Tibial artery (tissue), 4 donors: ENCODE measurements around the gene PDCD2L.

ENCODE experiments used
- DNase-seq, 2 donors: peaks; one replicate each; pipeline ENCODE4 v3.0.0-alpha.2; 2019
- H3K27ac ChIP-seq, 2 donors: fragments of 200-600 bp; sonication (generic) in 1 of 2; 1 replicate in 1 of 2; 2 replicates in 1 of 2; pipeline ENCODE4 v1.5.1; 2018 to 2019; ENCODE audit warnings: mild to moderate bottlenecking in 1 of 2
- H3K27me3 ChIP-seq, 2 donors: fragments of 200-600 bp; sonication (generic) in 1 of 2; one replicate each; pipeline versions ENCODE4 v1.5.1 to v1.6.0; 2016 to 2019
- H3K36me3 ChIP-seq, 3 donors: fragments of 200-600 bp; sonication (generic) in 2 of 3; one replicate each; pipeline ENCODE4 v1.5.1; 2016 to 2019; ENCODE audit warnings: mild to moderate bottlenecking in 2 of 3
- H3K4me1 ChIP-seq, 4 donors: fragments of 200-600 bp; sonication (generic) in 2 of 4; 1 replicate in 3 of 4; 2 replicates in 1 of 4; pipeline ENCODE4 v1.5.1; 2016 to 2019
- H3K4me3 ChIP-seq, 2 donors: fragments of 200-600 bp; sonication (generic) in 1 of 2; 1 replicate in 1 of 2; 2 replicates in 1 of 2; pipeline ENCODE4 v1.5.1; 2018 to 2019; ENCODE audit warnings: mild to moderate bottlenecking in 2 of 2
- H3K9me3 ChIP-seq, 3 donors: fragments of 200-600 bp; sonication (generic) in 1 of 3; one replicate each; pipeline ENCODE4 v1.5.1; 2016 to 2019
- intact Hi-C: fragments of 100-400 bp; cut with DNase I; formaldehyde crosslinking; loops from one replicate; pipeline ENCODE4 v1.15.0; 2023; ENCODE audit warnings: low total_unique reads
- TF ChIP-seq, protein P1 (sequence below), 2 experiments: fragments of 200-600 bp in 1 of 2; fragments of 450-650 bp in 1 of 2; IDR thresholded peaks; one replicate each; pipeline ENCODE4 v1.5.1; 2017 to 2019; ENCODE audit warnings: antibody characterized with exemption in 2 of 2, mild to moderate bottlenecking in 1 of 2, moderate library complexity in 1 of 2

Gene PDCD2L

DNA sequence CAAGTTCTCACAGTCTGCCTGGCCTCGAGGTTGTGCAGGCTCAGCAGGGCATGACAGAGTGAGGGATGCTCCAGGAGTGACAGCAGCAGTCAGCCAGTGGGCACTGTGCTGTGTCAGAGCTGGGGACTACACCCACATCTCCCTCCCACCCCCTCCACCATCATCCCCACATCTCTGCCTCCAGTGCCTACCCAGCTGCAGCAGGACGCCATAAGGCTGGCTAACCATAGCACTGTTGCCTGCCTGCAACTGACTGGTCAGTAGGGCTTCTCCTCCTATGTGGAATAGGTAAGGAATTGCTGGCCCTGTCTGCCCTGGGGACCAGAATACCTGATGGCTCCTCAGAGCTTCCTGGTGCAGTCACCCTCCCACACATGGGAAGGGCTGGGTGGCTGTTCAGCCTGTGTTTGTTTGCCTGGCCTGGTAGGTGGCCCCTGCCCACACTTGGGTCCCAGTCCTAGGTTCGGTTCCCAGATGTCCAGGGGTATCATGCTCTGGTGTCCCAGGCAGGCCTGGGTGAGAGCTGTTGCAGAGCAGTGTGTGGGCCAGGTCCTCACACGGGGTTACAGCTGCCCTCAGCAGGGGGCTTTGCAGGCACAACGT lies 23.5 kb upstream of the PDCD2L start:
- TF ChIP-seq, protein P1, sequence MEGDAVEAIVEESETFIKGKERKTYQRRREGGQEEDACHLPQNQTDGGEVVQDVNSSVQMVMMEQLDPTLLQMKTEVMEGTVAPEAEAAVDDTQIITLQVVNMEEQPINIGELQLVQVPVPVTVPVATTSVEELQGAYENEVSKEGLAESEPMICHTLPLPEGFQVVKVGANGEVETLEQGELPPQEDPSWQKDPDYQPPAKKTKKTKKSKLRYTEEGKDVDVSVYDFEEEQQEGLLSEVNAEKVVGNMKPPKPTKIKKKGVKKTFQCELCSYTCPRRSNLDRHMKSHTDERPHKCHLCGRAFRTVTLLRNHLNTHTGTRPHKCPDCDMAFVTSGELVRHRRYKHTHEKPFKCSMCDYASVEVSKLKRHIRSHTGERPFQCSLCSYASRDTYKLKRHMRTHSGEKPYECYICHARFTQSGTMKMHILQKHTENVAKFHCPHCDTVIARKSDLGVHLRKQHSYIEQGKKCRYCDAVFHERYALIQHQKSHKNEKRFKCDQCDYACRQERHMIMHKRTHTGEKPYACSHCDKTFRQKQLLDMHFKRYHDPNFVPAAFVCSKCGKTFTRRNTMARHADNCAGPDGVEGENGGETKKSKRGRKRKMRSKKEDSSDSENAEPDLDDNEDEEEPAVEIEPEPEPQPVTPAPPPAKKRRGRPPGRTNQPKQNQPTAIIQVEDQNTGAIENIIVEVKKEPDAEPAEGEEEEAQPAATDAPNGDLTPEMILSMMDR (IDR thresholded peaks at IDR 0.05): no peak
- no peak for DNase-seq
- H3K27ac ChIP-seq: no peak overlapping the region
- no peaks in the 10 kb centered on the region for H3K4me1 ChIP-seq
- intact Hi-C loops: no loop called here
- H3K36me3 ChIP-seq: peaks cover 62 to 94% (median 83%) of the 10 kb centered on the region in 3 donors
- H3K4me3 ChIP-seq: no peak overlapping the region
- H3K9me3 ChIP-seq: no peaks in the 10 kb centered on the region
- H3K27me3 ChIP-seq: no peaks in the 10 kb centered on the region

DNA sequence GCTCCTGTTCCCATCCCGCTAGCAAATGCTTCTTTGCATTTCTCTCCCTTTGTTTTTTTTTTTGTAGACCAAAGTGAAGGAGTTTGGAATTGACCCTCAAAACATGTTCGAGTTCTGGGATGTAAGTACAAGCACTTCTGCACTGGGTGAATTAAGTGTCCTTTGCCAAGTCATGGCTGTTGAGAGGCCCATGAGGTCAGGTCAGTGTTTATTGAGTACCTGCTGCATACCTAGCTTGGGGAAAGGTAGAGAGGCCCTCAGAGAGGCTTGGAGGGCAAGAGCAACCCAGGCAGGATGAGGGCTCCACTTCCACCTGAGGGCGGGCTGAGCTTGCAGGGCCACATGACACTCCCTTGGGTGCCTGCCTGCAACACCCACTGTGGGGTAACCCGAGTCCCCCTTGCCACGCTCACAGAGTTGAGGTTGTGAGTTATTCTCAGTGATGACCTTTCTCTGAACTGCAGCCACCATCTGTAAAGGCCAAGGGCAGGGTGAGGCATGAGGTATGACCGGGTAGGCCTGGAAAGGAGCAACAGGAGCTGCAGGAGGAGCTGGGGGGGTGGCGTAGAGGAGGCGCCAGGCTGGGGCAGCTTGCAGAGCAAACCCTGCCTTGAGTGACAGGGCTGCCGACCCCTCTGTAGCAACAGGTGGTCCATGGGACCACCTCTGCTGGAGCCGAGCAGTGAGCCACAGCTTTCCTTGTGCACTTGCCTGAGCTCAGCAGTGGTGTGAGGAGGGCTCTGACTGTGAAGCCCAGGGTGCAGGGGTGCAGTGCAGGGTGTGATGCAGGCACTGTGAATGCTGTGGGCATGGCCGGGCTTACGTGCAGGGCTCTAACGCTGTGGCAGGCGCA lies 22.6 kb upstream of the PDCD2L start:
- Histone ChIP-seq H3K27ac (no peak overlapping the region), H3K27me3 (no peaks in the 10 kb centered on the region), H3K36me3 (peaks cover 59 to 94% (median 79%) of the 10 kb centered on the region in 3 donors), H3K4me1 (no peaks in the 10 kb centered on the region), H3K9me3 (no peaks in the 10 kb centered on the region), H3K4me3 (no peak overlapping the region)
- DNase-seq: no peak
- TF ChIP-seq, protein P1 (IDR thresholded peaks at IDR 0.05): no peak
- intact Hi-C loops: no loop called here

DNA sequence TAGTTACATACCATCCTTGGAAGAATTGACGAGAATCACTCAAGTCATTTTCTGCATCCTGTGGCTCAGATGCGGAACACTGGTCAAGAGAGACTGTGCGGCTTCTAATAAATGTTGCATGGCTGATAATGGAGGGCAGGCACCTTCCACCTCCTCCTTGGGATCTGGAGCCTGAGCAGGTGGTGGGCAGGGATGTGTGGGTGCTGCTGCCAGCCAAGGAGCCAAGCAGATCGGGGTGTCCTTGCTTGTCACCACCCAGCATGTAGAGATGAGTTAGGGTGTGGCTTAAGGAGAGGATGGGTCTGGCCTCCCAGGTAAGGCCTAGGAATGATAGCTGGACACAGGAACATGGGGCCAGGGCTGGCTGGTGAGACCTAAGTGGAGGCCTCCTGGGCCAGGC lies 21.7 kb upstream of the PDCD2L start:
- no peaks in the 10 kb centered on the region for H3K27me3 ChIP-seq
- no peak overlapping the region for H3K27ac ChIP-seq
- TF ChIP-seq, protein P1 (IDR thresholded peaks at IDR 0.05): no peak
- H3K9me3 ChIP-seq: no peaks in the 10 kb centered on the region
- no peaks in the 10 kb centered on the region for H3K4me1 ChIP-seq
- H3K36me3 ChIP-seq: peaks cover 57 to 97% (median 84%) of the 10 kb centered on the region in 3 donors
- intact Hi-C loops: no loop called here
- DNase-seq: no peak
- no peak overlapping the region for H3K4me3 ChIP-seq

DNA sequence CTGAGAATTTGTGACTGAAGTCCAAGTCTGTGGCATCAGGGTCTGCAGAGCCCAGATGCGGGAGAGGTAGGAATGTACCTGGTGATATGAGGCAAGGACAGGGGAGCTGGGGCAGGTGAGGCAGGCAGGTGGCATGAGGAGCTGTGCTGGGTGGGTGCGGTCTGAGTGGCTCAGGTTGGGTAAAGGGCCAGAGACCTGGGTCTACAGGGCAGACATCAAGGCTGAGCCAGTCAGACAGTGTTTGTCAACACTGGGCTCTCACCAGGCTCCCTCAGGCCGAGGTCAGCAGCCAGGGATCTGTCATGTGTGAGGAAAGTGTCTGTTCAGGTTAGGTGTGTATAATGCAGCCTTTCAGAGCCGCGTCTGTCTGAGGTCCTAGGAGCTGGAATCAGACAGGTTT lies 20.6 kb upstream of the PDCD2L start:
- intact Hi-C loops: no loop called here
- no peak for DNase-seq
- Histone ChIP-seq H3K36me3 (peaks cover 56 to 97% (median 84%) of the 10 kb centered on the region in 3 donors), H3K4me1 (no peaks in the 10 kb centered on the region), H3K9me3 (no peaks in the 10 kb centered on the region), H3K27me3 (no peaks in the 10 kb centered on the region), H3K4me3 (no peak overlapping the region), H3K27ac (no peak overlapping the region)
- TF ChIP-seq, protein P1 (IDR thresholded peaks at IDR 0.05): no peak

DNA sequence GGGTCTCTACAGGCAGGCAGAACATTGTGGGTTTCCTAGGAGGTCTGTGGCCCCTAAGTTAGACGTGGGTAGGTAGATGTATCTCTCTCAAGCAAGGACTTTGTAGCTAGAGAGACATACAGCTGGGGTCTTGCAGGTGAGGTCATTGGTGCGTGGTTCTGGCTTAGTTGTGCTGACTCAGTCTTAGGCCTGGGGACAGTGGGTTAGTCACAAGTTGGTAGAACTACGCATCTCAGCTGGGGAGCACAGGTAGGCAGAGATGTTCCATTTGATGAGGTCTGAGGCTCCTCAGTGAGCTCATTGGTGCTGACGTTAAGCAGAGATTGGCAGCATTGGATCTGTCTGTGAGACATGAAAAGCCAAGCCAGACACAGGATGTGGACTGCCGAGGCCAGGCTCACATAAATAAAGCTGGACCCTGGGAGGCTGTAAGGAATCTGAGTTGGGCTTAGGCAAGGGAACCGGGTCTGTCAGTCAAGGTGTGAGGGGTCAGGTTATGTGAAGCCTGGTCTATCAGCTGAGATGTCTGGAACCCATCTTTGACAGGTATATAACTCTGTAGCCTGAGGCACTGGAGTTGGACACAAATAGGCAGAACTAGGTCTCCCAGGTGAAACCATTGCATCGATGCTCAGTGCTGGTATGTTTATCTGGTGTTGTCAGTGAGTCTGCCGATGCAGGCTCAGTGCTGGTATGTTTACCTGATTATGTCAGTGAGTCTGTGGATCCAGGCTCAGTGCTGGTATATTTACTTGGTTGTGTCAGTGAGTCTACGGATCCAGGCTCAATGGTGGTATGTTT lies 17.4 kb upstream of the PDCD2L start:
- Histone ChIP-seq H3K9me3 (no peaks in the 10 kb centered on the region), H3K27me3 (no peaks in the 10 kb centered on the region), H3K27ac (no peak overlapping the region), H3K4me1 (no peaks in the 10 kb centered on the region), H3K36me3 (peaks cover 40 to 95% (median 71%) of the 10 kb centered on the region in 3 donors), H3K4me3 (no peak overlapping the region)
- no peak for DNase-seq
- TF ChIP-seq, protein P1 (IDR thresholded peaks at IDR 0.05): no peak
- intact Hi-C loops: no loop called here
